ENCODE measurements around the gene COL17A1.

GRCh38 chr10:103998805-103999204 is 86.9 kb downstream of the COL17A1 start:
- TF ChIP-seq CTCF (optimal IDR thresholded peaks at IDR 0.05 in 1 of 3, IDR thresholded peaks at IDR 0.05 in 1 of 3, conservative IDR thresholded peaks at IDR 0.05 in 1 of 3; ENCODE audit: extremely low read depth in 1 of 3, insufficient read depth in 2 of 3, low read length in 3 of 3) (no peak), EZH2 (IDR thresholded peaks at IDR 0.05; ENCODE audit: low read length) (no peak)
